ENCODE data around the gene TGFBR2. TPM values are rescaled to one million over a fixed set of nuclear protein-coding genes. Genes with fewer than 3 reads are reported as not detected.

TGFBR2 gene
- total and polyA plus RNA-seq, 2 of the 13 experiments (the other 11 are each of a cell fraction or from before 2014, with no cell fraction given), result 82.2 to 187 TPM

DNA sequence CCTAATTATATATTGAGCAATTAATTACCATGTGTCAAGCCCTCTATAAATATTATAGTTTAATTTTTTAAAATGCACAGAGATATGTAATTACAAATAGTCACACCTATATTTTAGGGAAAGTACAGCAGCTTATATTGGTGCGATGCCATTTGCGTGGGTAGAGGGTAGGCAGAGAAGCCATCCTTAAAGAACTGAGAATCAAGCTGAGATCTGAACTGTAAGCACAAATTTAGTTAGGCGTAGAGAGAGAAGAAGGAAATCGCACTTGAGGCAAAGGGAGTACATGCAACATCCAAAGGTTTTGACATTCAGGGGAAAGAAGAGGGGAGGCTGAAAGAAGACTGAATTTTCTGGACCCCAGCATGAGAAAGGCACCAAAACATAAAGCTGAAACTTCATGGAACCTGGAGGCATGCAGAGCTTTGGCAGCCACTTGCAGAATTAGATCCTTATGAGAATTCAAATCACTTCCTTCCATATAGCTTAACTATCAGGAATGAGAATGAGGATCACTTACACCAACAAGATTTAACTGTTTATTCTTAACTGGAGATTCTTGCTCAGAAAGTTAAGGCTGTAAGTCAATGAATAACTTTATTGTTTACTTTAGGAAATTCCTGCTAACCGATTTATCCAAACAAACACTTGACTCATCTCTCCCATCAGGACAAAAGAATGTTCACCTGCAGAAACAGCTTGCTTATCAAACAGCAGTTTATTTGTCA, 114.3 kb downstream of the TGFBR2 start (continued):
- TF ChIP-seq, protein P1, sequence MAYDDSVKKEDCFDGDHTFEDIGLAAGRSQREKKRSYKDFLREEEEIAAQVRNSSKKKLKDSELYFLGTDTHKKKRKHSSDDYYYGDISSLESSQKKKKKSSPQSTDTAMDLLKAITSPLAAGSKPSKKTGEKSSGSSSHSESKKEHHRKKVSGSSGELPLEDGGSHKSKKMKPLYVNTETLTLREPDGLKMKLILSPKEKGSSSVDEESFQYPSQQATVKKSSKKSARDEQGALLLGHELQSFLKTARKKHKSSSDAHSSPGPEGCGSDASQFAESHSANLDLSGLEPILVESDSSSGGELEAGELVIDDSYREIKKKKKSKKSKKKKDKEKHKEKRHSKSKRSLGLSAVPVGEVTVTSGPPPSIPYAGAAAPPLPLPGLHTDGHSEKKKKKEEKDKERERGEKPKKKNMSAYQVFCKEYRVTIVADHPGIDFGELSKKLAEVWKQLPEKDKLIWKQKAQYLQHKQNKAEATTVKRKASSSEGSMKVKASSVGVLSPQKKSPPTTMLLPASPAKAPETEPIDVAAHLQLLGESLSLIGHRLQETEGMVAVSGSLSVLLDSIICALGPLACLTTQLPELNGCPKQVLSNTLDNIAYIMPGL (CRISPR knock-in tag; IDR thresholded peaks at IDR 0.05; ENCODE audit: borderline replicate concordance in 1 of 2, low read depth in 1 of 2), result no peak
- TF ChIP-seq JDP2 (CRISPR knock-in tag; IDR thresholded peaks at IDR 0.05; ENCODE audit: borderline replicate concordance) (no peak), SETDB1 (CRISPR knock-in tag; IDR thresholded peaks at IDR 0.05; ENCODE audit: borderline replicate concordance) (no peak), ZFP41 (CRISPR knock-in tag; IDR thresholded peaks at IDR 0.05; ENCODE audit: borderline replicate concordance) (no peak), FLYWCH1 (CRISPR knock-in tag; IDR thresholded peaks at IDR 0.05) (no peak), FOSL2 (CRISPR knock-in tag; IDR thresholded peaks at IDR 0.05) (peak; percentile 90), NFIC (IDR thresholded peaks at IDR 0.05; ENCODE audit: low read length) (peak; percentile 52; the same call in 1 of the 2 replicates), ZNF501 (CRISPR knock-in tag; IDR thresholded peaks at IDR 0.05) (no peak), ZNF33A (CRISPR knock-in tag; IDR thresholded peaks at IDR 0.05; ENCODE audit: borderline replicate concordance) (no peak), ZFP90 (CRISPR knock-in tag; IDR thresholded peaks at IDR 0.05; ENCODE audit: borderline replicate concordance) (no peak), MTF2 (CRISPR knock-in tag; IDR thresholded peaks at IDR 0.05; ENCODE audit: borderline replicate concordance) (no peak), MZF1 (CRISPR knock-in tag; IDR thresholded peaks at IDR 0.05; ENCODE audit: borderline replicate concordance) (no peak), TARDBP (CRISPR knock-in tag; IDR thresholded peaks at IDR 0.05) (peak; percentile 56; the same call in 1 of the 2 replicates), ZBTB21 (CRISPR knock-in tag; IDR thresholded peaks at IDR 0.05) (no peak)
- TF ChIP-seq, protein P2, sequence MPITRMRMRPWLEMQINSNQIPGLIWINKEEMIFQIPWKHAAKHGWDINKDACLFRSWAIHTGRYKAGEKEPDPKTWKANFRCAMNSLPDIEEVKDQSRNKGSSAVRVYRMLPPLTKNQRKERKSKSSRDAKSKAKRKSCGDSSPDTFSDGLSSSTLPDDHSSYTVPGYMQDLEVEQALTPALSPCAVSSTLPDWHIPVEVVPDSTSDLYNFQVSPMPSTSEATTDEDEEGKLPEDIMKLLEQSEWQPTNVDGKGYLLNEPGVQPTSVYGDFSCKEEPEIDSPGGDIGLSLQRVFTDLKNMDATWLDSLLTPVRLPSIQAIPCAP (CRISPR knock-in tag; IDR thresholded peaks at IDR 0.05; ENCODE audit: low read depth), result no peak; the same call in 1 of the 2 replicates
- TF ChIP-seq, protein P3, sequence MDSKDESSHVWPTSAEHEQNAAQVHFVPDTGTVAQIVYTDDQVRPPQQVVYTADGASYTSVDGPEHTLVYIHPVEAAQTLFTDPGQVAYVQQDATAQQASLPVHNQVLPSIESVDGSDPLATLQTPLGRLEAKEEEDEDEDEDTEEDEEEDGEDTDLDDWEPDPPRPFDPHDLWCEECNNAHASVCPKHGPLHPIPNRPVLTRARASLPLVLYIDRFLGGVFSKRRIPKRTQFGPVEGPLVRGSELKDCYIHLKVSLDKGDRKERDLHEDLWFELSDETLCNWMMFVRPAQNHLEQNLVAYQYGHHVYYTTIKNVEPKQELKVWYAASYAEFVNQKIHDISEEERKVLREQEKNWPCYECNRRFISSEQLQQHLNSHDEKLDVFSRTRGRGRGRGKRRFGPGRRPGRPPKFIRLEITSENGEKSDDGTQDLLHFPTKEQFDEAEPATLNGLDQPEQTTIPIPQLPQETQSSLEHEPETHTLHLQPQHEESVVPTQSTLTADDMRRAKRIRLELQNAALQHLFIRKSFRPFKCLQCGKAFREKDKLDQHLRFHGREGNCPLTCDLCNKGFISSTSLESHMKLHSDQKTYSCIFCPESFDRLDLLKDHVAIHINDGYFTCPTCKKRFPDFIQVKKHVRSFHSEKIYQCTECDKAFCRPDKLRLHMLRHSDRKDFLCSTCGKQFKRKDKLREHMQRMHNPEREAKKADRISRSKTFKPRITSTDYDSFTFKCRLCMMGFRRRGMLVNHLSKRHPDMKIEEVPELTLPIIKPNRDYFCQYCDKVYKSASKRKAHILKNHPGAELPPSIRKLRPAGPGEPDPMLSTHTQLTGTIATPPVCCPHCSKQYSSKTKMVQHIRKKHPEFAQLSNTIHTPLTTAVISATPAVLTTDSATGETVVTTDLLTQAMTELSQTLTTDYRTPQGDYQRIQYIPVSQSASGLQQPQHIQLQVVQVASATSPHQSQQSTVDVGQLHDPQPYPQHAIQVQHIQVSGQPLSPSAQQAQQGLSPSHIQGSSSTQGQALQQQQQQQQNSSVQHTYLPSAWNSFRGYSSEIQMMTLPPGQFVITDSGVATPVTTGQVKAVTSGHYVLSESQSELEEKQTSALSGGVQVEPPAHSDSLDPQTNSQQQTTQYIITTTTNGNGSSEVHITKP (CRISPR knock-in tag; IDR thresholded peaks at IDR 0.05; ENCODE audit: low read depth), result 0 out of 2 replicates have a peak, but pooled peaks have one; percentile 23

Measured in HepG2 (cell line).